Nephron (organoid): Measurements from ENCODE around the gene ZNF770.
A peak's percentile ranks its signal among the peaks of the same experiment; 100 is the strongest.

Source experiments
- H3K27ac Mint-ChIP-seq, 3 experiments: 2 replicates each; pipeline ENCODE4 v1.8.0; 2020; ENCODE audit warnings: mixed read lengths in 3 of 3, mild to moderate bottlenecking in 2 of 3, moderate library complexity in 1 of 3
- H3K27me3 Mint-ChIP-seq: 2 replicates; pipeline ENCODE4 v1.8.0; 2021; ENCODE audit warnings: low read depth, mild to moderate bottlenecking, moderate library complexity, mixed read lengths
- H3K36me3 Mint-ChIP-seq: 2 replicates; pipeline ENCODE4 v1.8.0; 2020; ENCODE audit warnings: low read depth, mixed read lengths
- H3K4me1 Mint-ChIP-seq: 2 replicates; pipeline ENCODE4 v1.8.0; 2020; ENCODE audit warnings: mixed read lengths
- H3K4me3 Mint-ChIP-seq, 3 experiments: 2 replicates each; pipeline ENCODE4 v1.8.0; 2020; ENCODE audit warnings: mild to moderate bottlenecking in 3 of 3, mixed read lengths in 3 of 3, moderate library complexity in 2 of 3
- H3K9me3 Mint-ChIP-seq: 2 replicates; pipeline ENCODE4 v1.8.0; 2020; ENCODE audit warnings: mixed read lengths
- CTCF ChIP-seq, 3 experiments: fragments of 200-600 bp; sonication (generic); IDR thresholded peaks; one replicate each; pipeline ENCODE4 v1.5.0; 2021; ENCODE audit warnings: antibody characterized with exemption in 3 of 3; ENCODE audit not compliant: unreplicated experiment in 3 of 3

ZNF770 gene

GRCh38 chr15:34999906-35000305, 11.8 kb upstream of the ZNF770 start:
- H3K9me3 Mint-ChIP-seq: no peaks in the 10 kb centered on the region
- TF ChIP-seq CTCF (IDR thresholded peaks at IDR 0.05; ENCODE audit: unreplicated experiment in 3 of 3): no peak
- H3K4me3 Mint-ChIP-seq: no peak overlapping the region
- no peaks in the 10 kb centered on the region for H3K4me1 Mint-ChIP-seq
- H3K36me3 Mint-ChIP-seq: no peaks in the 10 kb centered on the region
- H3K27ac Mint-ChIP-seq: no peak overlapping the region
- no peaks in the 10 kb centered on the region for H3K27me3 Mint-ChIP-seq

GRCh38 chr15:34994925-34995324, 6.8 kb upstream of the ZNF770 start:
- peaks cover 3% of the 10 kb centered on the region for H3K27me3 Mint-ChIP-seq
- no peak for TF ChIP-seq CTCF (IDR thresholded peaks at IDR 0.05; ENCODE audit: unreplicated experiment in 3 of 3)
- H3K27ac Mint-ChIP-seq: no peak overlapping the region

GRCh38 chr15:34993877-34994276, 5.8 kb upstream of the ZNF770 start:
- Mint-ChIP-seq H3K36me3 (no peaks in the 10 kb centered on the region), H3K4me1 (no peaks in the 10 kb centered on the region), H3K27ac (no peak overlapping the region), H3K9me3 (no peaks in the 10 kb centered on the region), H3K4me3 (no peak overlapping the region), H3K27me3 (peaks cover 3% of the 10 kb centered on the region)
- no peak for TF ChIP-seq CTCF (IDR thresholded peaks at IDR 0.05; ENCODE audit: unreplicated experiment in 3 of 3)

More at GRCh38 chr15:34994925-34995324, 6.8 kb upstream of the ZNF770 start:
- Mint-ChIP-seq H3K36me3 (no peaks in the 10 kb centered on the region), H3K4me3 (no peak overlapping the region), H3K4me1 (no peaks in the 10 kb centered on the region), H3K9me3 (no peaks in the 10 kb centered on the region)

DNA sequence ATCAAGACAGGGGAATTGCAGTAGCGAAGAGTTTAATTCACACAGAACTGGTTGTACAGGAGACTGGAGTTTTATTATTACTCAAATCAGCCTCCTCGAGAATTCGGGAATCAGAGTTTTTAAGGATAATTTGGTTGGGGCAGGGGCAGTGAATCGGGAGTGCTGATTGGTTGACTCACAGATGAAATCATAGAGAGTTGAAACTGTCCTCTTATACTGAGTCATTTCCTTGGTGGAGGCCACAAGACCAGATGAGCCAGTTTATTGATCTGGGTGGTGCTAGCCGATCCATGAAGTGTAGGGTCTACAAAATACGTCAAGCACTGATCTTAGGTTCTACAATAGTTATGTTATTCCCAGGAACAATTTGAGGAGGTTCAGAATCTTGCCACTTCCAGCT, 5.3 kb upstream of the ZNF770 start:
- H3K4me1 Mint-ChIP-seq: no peaks in the 10 kb centered on the region
- H3K27me3 Mint-ChIP-seq: peaks cover 3% of the 10 kb centered on the region
- TF ChIP-seq CTCF (IDR thresholded peaks at IDR 0.05; ENCODE audit: unreplicated experiment in 3 of 3): no peak
- H3K27ac Mint-ChIP-seq: no peak overlapping the region
- no peaks in the 10 kb centered on the region for H3K9me3 Mint-ChIP-seq
- no peaks in the 10 kb centered on the region for H3K36me3 Mint-ChIP-seq
- no peak overlapping the region for H3K4me3 Mint-ChIP-seq

- peaks cover 22% of the 10 kb centered on the region for H3K4me1 Mint-ChIP-seq
- peaks cover 3% of the 10 kb centered on the region for H3K27me3 Mint-ChIP-seq
- peak overlapping the region; percentile 100 for H3K27ac Mint-ChIP-seq
- no peaks in the 10 kb centered on the region for H3K9me3 Mint-ChIP-seq
- H3K4me3 Mint-ChIP-seq: peak overlapping the region; percentile 97 to 99 (median 97)
- TF ChIP-seq CTCF (IDR thresholded peaks at IDR 0.05; ENCODE audit: unreplicated experiment in 3 of 3): no peak
- peaks cover 10% of the 10 kb centered on the region for H3K36me3 Mint-ChIP-seq
Observed at GRCh38 chr15:34987609-34988026, 469 bp downstream of the ZNF770 start.

DNA sequence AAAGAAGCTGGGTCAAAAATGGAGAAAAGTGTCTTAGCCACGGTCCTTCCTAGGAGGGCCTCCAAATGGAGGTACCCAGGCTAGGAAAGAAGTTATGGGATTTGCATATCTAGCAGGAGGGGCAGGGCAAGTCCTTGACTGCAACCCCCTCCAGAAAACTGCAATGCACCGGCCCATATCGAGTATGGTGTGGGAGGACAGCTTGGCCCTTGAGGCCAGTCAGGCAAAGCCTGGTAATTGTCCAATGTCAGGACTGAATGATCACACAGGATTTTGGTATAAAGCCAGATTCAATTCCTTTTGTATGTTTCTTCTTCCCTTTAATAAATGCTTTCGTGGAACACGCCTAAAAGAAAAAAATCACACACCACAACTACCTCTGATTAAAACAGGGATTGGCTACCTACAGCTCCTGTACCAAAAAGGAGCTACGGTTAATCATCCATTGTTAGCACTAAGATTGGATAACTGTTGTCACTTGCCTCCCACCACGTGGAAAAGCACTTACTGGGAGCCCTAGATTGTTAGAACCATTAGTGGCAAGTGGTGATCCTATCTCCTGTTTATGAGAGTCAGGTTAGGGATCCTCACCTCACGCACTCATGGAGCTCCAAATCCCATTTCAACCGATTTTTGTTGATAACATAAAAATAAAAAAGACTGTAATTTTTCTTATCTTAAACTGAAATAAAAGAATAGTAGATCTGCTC, 1.2 kb downstream of the ZNF770 start:
- no peaks in the 10 kb centered on the region for H3K9me3 Mint-ChIP-seq
- no peak for TF ChIP-seq CTCF (IDR thresholded peaks at IDR 0.05; ENCODE audit: unreplicated experiment in 3 of 3)
- peak overlapping the region; percentile 97 to 99 (median 97) for H3K4me3 Mint-ChIP-seq
- H3K27ac Mint-ChIP-seq: peak overlapping the region; percentile 100
- H3K4me1 Mint-ChIP-seq: peaks cover 22% of the 10 kb centered on the region
- peaks cover 3% of the 10 kb centered on the region for H3K27me3 Mint-ChIP-seq
- H3K36me3 Mint-ChIP-seq: peaks cover 16% of the 10 kb centered on the region
